HG03045 (cell line): ENCODE results near the gene DYDC1.
"Not testable (repeated sequence)": the region's sequence is repeated elsewhere in the genome, so short reads cannot be mapped to it uniquely, and the experiment has no call there.

ENCODE experiments used
- ATAC-seq: cut with Tn5 transposase; IDR thresholded peaks from one replicate; pipeline ENCODE4 v1.9.1; 2021; ENCODE audit warnings: mild to moderate bottlenecking, moderate library complexity; ENCODE audit not compliant: unreplicated experiment

DYDC1 gene

GRCh38 chr10:80356563-80356988 is at the start of gene DYDC1, which contains the start of gene DYDC2:
DYDC1 (minus strand) TSS chr10:80356755; CDS start chr10:80352601, 4,154 bp downstream.
DYDC2 (plus strand) TSS chr10:80356781; CDS start chr10:80362444, 5,663 bp downstream.
- no peak for ATAC-seq

- ATAC-seq: no peak
Measured at GRCh38 chr10:80406204-80406603, 49.6 kb upstream of the DYDC1 start.

- ATAC-seq: no peak
Measured at GRCh38 chr10:80405626-80406025, 49.1 kb upstream of the DYDC1 start.

DNA sequence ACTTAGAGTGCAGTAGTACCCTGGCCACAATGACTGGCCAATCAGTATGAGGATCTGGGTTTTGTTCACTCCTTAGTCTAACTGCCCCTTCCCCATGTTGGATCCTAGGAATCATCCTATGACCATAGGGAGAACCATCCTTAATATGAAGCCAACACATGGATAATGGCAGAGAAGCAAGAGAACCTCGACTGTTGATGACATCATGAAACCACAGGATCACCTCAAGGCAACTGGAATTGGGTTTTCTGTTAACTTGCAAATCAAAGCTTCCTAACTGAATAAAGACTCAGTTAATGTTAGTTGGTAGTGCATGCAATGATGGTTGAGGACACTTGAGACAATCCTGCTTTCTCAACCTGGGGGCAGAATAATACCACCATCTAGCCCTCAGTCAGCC is 48.5 kb upstream of the DYDC1 start:
- no peak for ATAC-seq

GRCh38 chr10:80400136-80400804 is 43.7 kb upstream of the DYDC1 start:
- ATAC-seq: no peak

- ATAC-seq: no peak
Measured at GRCh38 chr10:80397014-80397413, 40.5 kb upstream of the DYDC1 start.

DNA sequence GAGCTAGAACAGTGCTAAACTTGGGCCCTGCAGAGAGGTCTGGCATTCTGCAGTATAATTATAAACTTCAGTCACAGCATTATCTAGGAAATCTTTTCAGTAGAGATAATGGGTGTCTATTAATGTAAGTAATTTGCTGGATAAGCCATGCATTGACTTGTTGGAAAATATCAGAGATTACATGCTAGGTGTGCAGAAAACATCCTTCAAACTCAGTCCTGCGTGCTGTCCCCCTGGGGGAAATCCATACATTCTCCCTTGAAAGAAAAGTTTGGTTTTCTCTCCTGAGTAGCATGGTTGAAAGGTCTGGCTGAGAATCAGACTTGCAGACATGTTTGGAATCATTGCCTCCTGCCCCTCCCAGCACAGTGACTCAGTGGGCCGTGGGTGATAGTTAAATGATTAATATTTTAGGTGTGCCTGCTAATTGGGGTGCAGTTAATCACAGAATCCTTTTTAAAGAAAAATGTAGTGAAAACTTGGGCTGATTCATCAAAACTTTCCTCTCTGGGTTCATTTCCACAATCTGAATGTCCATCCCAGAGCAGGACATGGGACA is 37.9 kb upstream of the DYDC1 start:
- no peak for ATAC-seq

DNA sequence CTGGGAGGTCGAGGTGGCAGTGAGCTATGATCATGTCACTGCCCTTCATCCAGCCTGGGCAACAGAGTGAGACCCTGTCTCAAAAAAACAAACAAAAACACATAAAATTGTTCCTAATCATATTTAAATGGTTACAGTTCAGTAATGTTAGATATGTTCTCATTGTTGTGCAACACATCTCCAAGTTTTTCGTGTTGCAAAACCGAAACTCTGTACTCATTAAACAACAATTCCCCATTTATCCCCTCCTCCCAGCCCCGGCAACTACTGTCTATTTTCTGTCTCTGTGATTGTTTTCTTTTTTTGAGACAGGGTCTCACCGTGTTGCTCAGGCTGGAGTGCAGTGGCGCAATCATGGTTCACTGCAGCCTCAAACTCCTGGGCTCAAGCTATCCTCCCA is 35.7 kb upstream of the DYDC1 start:
- no peak for ATAC-seq

DNA sequence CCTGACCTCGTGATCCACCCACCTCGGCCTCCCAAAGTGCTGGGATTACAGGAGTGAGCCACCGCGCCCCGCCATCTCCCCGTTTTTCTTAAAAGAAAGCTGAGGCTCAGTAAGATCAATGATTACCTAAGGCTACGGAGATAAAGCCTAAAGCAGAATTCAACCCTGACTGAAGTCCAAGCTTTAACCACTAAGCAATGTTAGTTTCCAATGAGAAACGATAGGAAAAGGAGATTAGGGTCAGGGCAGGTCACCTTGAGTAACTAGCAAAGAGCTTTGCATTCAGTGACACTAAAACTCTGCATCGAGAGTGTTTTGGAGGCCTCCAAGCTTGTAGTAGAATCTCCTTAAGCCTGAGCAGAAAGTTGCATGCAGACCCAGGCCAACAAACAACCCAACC is 34.2 kb upstream of the DYDC1 start:
- no peak for ATAC-seq

- ATAC-seq: no peak
Measured at GRCh38 chr10:80382989-80383388, 26.4 kb upstream of the DYDC1 start.

DNA sequence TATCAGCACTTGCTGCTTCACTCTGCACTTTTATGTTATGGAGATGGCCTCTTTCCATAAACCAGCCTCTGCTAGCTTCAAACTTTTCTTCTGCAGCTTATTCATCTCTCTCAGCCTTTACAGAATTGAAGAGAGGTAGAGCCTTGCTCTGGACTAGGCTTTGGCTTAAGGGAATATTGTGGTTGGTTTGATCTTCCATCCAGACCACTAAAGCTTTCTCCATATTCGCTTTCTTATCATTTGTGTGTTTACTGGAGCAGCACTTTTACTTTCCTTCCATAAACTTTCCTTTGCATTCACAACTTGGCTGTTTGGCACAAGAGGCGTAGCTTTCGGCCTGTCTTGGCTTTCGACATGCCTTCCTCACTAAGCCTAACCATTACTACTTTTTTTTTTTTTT is 23.6 kb upstream of the DYDC1 start:
- no peak for ATAC-seq

DNA sequence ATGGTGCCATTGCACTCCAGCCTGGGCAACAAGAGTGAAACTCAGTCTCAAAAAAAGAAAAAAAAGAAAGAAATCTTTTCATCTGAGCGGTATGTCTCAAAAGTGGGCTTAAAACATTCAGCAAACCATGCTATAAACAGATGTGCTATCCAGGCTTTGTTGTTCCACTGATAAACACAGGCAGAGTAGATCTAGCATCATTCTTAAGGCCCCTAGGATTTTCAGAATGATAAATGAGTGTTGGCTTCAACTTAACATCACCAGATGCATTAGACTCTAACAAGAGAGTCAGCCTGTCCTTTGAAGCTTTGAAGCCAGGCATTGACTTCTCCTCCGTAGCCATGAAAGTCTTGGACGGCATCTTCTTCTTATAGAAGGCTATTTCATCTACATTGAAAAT is 23.1 kb upstream of the DYDC1 start:
- no peak for ATAC-seq

GRCh38 chr10:80373502-80373901 is 16.9 kb upstream of the DYDC1 start:
- no peak for ATAC-seq

DNA sequence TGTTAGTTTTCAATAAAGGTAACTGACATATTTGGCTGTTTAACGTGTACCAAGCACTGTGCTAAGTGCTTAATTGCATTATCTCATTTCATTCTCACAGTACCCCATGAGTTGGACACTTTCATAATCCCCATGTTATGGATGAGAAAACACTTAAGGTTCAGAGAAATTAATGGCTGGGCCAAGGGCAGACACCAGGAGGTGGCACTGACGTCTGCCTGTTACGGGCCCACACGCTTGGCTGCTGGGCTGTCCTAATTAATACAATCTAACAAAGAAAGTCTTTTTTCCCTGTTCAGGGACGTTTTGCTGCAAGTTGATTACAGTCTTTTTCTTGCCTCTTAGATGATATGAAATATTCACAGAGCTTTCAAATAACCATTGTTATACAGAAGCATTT is 16.1 kb upstream of the DYDC1 start:
- ATAC-seq: no peak

GRCh38 chr10:80371467-80371866 is 14.9 kb upstream of the DYDC1 start:
- no peak for ATAC-seq

DNA sequence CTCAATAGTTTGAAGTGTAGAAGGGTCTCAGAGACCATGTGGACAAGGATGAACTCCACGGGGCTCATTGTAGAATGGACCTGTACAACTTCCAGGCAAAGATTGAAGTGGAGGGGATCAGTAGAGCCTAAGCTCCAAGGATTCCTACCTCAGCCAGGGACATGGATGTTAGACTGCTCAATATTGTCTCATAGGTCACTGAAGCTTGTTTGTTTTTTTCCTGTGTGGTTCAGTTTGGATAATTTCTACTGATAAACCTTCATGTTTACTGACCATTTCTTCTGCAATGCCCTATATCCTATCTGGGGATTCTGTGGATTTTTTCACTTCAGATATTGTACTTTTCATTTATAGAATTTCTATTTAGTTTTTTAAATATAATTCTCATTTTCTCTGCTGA is 9.0 kb upstream of the DYDC1 start:
- ATAC-seq: no peak

DNA sequence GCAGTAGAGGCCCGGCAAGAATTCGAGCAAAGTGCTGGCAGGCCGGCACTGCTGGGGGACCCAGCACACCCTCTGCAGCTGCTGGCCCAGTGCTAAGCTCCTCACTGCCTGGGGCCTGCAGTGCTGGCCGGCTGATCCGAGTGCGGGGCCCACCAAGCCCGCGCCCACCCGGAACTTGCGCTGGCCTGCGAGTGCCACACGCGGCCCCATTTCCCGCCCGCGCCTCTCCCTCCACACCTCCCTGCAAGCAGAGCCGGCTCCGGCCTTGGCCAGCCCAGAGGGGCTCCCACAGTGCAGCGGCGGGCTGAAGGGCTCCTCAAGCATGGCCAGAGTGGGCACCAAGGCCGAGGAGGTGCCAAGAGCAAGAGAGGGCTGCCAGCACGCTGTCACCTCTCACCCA is 3.1 kb upstream of the DYDC1 start:
- ATAC-seq: no peak

- ATAC-seq: not testable (repeated sequence)
Measured at GRCh38 chr10:80358925-80359324, 2.4 kb upstream of the DYDC1 start.

DNA sequence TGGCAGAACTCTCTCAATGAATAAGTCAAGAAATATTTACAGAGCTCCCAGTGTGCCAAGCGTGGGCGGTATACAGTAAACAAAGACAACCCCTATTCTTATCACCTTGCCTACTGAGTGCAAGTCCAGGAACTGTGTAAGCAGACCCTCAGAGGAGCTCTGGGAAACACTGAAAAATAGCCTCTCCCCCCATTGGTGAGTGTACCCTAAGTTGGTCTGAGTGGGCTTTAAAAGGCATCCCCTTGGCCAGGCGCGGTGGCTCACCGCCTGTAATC is 1.2 kb upstream of the DYDC1 start:
- ATAC-seq: no peak

DNA sequence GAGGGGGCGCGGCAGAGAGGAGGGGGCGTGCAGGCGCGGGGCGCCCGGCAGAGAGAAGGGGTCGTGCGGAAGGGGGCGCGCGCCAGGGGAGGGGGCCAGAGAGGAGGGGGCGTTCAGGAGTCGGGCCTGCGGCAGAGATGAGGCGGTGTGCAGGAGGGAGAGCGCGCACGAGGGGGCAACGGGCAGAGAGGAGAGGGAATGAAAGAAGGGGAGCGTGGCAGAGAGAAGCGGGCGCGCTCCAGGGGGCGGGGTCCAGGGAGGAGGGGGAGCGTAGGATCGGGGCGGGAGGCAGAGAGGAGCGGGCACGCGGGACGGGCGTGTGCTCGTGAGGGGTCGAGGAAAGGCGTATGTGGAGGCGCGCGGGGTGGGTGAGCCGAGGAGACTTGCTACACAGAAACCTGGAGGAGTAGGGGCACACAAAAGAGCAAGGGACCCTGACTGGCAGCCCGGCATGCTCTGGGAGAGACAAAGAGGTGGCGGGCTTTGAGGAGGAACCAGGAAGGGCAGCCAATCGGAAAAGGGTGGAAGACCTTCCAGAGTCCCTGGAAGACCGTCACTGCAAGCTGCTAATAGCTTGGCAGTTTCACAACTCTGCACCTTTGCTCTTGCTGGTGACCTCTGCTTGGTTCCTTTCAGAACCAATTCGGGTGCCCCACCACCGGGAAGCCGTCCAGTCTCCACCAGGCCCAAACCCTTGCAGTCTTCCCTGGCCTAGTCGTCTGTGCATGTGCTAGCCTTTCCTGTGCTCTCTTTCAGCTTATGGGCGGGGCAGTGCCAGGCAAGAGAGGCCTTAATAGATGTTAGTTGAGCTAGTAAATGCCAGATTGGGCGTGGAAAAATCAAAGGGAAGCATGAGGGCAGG is 665 bp upstream of the DYDC1 start:
- no peak for ATAC-seq

GRCh38 chr10:80351220-80351619 is 5.3 kb downstream of the DYDC1 start:
- no peak for ATAC-seq

- ATAC-seq: no peak
Measured at GRCh38 chr10:80350251-80350650, 6.3 kb downstream of the DYDC1 start.
